GM12878 (cell line): ENCODE measurements around the gene FKBP15. TPM values are rescaled to one million over a fixed set of nuclear protein-coding genes. Genes with fewer than 3 reads are reported as not detected.

Experiments
- ATAC-seq: fragments of 200-7000 bp; cut with Tn5 transposase; 3 replicates; pipeline ENCODE4 v1.9.1; 2020; ENCODE audit warnings: mild to moderate bottlenecking, moderate library complexity
- BruUV-seq: library from RNA; stranded (reverse); fragments of 400-500 nt; replicated peaks from 2 replicates; lab custom pipeline; 2021; lab: Mats Ljungman, UMichigan
- CTCF ChIA-PET: fragments of 300-600 bp; sonication (Branson Sonifier 250); formaldehyde crosslinking; extraction: SDS; loops from one replicate; lab custom pipeline; 2021; ENCODE audit warnings: inconsistent platforms; lab: Yijun Ruan, JAX
- POLR2A ChIA-PET: fragments of 350-600 bp; formaldehyde crosslinking; extraction: SDS; loops from one replicate; lab custom pipeline; 2021; ENCODE audit warnings: inconsistent platforms; lab: Charles Lee
- RAD21 ChIA-PET: fragments of 300-600 bp; sonication (Branson Sonifier 250); formaldehyde crosslinking; loops from one replicate; lab custom pipeline; 2023; ENCODE audit warnings: antibody characterized with exemption; ENCODE audit not compliant: unreplicated experiment; lab: Charles Lee
- SMC1A ChIA-PET: fragments of 300-600 bp; sonication (Branson Sonifier 250); formaldehyde crosslinking; loops from one replicate; lab custom pipeline; 2023; ENCODE audit not compliant: unreplicated experiment, uncharacterized antibody; lab: Charles Lee
- DNase-seq: peaks from one replicate; pipeline ENCODE4 v3.0.0-alpha.2; 2011; ENCODE audit warnings: low read depth, low spot score
- FAIRE-seq: peaks from 3 replicates; lab custom pipeline; 2011; peaks lifted over from hg19 to GRCh38; lab: Jason Lieb, UNC
- H2AFZ ChIP-seq: 2 replicates; pipeline ENCODE4 v1.6.0; 2011; ENCODE audit warnings: low read depth, low read length, control low read depth; ENCODE audit not compliant: control insufficient read depth
- H3K27ac ChIP-seq: 2 replicates; pipeline ENCODE4 v1.5.1; 2011; ENCODE audit warnings: control low read depth; ENCODE audit not compliant: control insufficient read depth, insufficient read depth
- H3K27me3 ChIP-seq, 2 experiments: replicated peaks in 1 of 2; 2 replicates each; pipeline versions ENCODE4 v1.6.0 to v1.6.1; 2011; ENCODE audit warnings: low read length in 1 of 2; ENCODE audit not compliant: control insufficient read depth in 2 of 2, insufficient read depth in 2 of 2
- H3K36me3 ChIP-seq, 2 experiments: 2 replicates each; pipeline ENCODE4 v1.5.1; 2011; ENCODE audit warnings: low read length in 1 of 2; ENCODE audit not compliant: control insufficient read depth in 2 of 2, insufficient read depth in 2 of 2
- H3K4me1 ChIP-seq: 2 replicates; pipeline ENCODE4 v1.6.1; 2011; ENCODE audit warnings: mild to moderate bottlenecking, low read length, moderate library complexity, mixed read lengths; ENCODE audit not compliant: control insufficient read depth, insufficient read depth
- H3K4me2 ChIP-seq: 2 replicates; pipeline ENCODE4 v1.6.0; 2011; ENCODE audit warnings: control low read depth; ENCODE audit not compliant: control insufficient read depth, insufficient read depth
- H3K4me3 ChIP-seq: fragments of 200-600 bp; sonication (generic); 2 replicates; pipeline ENCODE4 v1.5.1; 2016
- H3K79me2 ChIP-seq: 2 replicates; pipeline ENCODE4 v1.6.0; 2011; ENCODE audit warnings: low read length; ENCODE audit not compliant: control insufficient read depth, insufficient read depth
- H3K9ac ChIP-seq: 2 replicates; pipeline ENCODE4 v1.8.0; 2011; ENCODE audit warnings: low read length, control low read depth, mixed read lengths; ENCODE audit not compliant: control insufficient read depth, insufficient read depth
- H3K9me3 ChIP-seq: replicated peaks from 3 replicates; pipeline ENCODE4 v1.5.1; 2011; ENCODE audit warnings: mild to moderate bottlenecking, low read length; ENCODE audit not compliant: control insufficient read depth, insufficient read depth
- H4K20me1 ChIP-seq: 2 replicates; pipeline ENCODE4 v1.6.0; 2011; ENCODE audit not compliant: control insufficient read depth, insufficient read depth
- CEBPB ChIP-seq, 2 experiments: fragments of 150-350 bp in 1 of 2; IDR thresholded peaks; 2 replicates each; pipeline ENCODE4 v1.6.1; 2012 to 2014; ENCODE audit warnings: low read depth in 2 of 2, low read length in 2 of 2, borderline replicate concordance in 1 of 2, inconsistent platforms in 1 of 2
- CHD4 ChIP-seq: fragments of 200-600 bp; sonication (generic); IDR thresholded peaks from 2 replicates; pipeline ENCODE4 v1.6.1; 2016; ENCODE audit warnings: mild to moderate bottlenecking
- E2F8 ChIP-seq: fragments of 450-650 bp; IDR thresholded peaks from 2 replicates; pipeline ENCODE4 v1.6.1; 2018; ENCODE audit warnings: mild to moderate bottlenecking, low read depth, moderate library complexity; ENCODE audit not compliant: partially characterized antibody
- GATAD2B ChIP-seq: fragments of 450-650 bp; conservative IDR thresholded peaks from 2 replicates; pipeline ENCODE4 v1.6.1; 2017; ENCODE audit warnings: low read depth, mild to moderate bottlenecking, moderate library complexity
- JUNB ChIP-seq: IDR thresholded peaks from 2 replicates; pipeline ENCODE4 v1.6.1; 2016; ENCODE audit warnings: antibody characterized with exemption, mild to moderate bottlenecking
- KAT2A ChIP-seq: conservative IDR thresholded peaks from 2 replicates; pipeline ENCODE4 v1.6.1; 2011; ENCODE audit warnings: low read depth, low read length; ENCODE audit not compliant: control insufficient read depth
- MAX ChIP-seq: IDR thresholded peaks from 2 replicates; pipeline ENCODE4 v1.6.1; 2012; ENCODE audit warnings: low read depth, low read length, improper control_type of control experiment
- MEF2B ChIP-seq: fragments of 450-650 bp; IDR thresholded peaks from 2 replicates; pipeline ENCODE4 v1.6.1; 2018; ENCODE audit warnings: mild to moderate bottlenecking, moderate library complexity; ENCODE audit not compliant: partially characterized antibody, poor library complexity, severe bottlenecking
- MLLT1 ChIP-seq: fragments of 450-650 bp; IDR thresholded peaks from 2 replicates; pipeline ENCODE4 v1.6.1; 2016; ENCODE audit warnings: mild to moderate bottlenecking
- MTA2 ChIP-seq: fragments of 450-650 bp; IDR thresholded peaks from 2 replicates; pipeline ENCODE4 v1.6.1; 2016; ENCODE audit warnings: low read depth, mild to moderate bottlenecking, moderate library complexity
- NR2C1 ChIP-seq: fragments of 450-650 bp; IDR thresholded peaks from 2 replicates; pipeline ENCODE4 v1.6.1; 2017; ENCODE audit warnings: antibody characterized with exemption, mild to moderate bottlenecking, moderate library complexity
- POLR2A ChIP-seq: IDR thresholded peaks from 2 replicates; pipeline ENCODE4 v1.6.1; 2011; ENCODE audit warnings: low read depth, mild to moderate bottlenecking, low read length
- RAD21 ChIP-seq: IDR thresholded peaks from 2 replicates; pipeline ENCODE4 v1.6.1; 2011; ENCODE audit warnings: mild to moderate bottlenecking, low read depth, low read length, moderate library complexity; ENCODE audit not compliant: insufficient read depth
- RELA ChIP-seq: fragments of 450-650 bp; IDR thresholded peaks from 2 replicates; pipeline ENCODE4 v1.8.0; 2014; ENCODE audit warnings: borderline replicate concordance; ENCODE audit not compliant: partially characterized antibody
- RFX5 ChIP-seq: IDR thresholded peaks from 2 replicates; pipeline ENCODE4 v1.6.1; 2011; ENCODE audit warnings: low read depth, low read length, improper control_type of control experiment
- SKIL ChIP-seq: fragments of 450-650 bp; IDR thresholded peaks from 2 replicates; pipeline ENCODE4 v1.6.1; 2017; ENCODE audit warnings: mild to moderate bottlenecking, low read depth, inconsistent platforms; ENCODE audit not compliant: poor library complexity, severe bottlenecking
- SPI1 ChIP-seq: IDR thresholded peaks from 2 replicates; pipeline ENCODE4 v1.6.1; 2011; ENCODE audit warnings: low read depth, mild to moderate bottlenecking, low read length, moderate library complexity, borderline replicate concordance; ENCODE audit not compliant: insufficient read depth
- TCF12 ChIP-seq: IDR thresholded peaks from 2 replicates; pipeline ENCODE4 v1.6.1; 2011; ENCODE audit warnings: low read depth, mild to moderate bottlenecking, low read length
- WGBS: methylation state at CpG from one replicate; pipeline ENCODE4 v1.1.6; 2016; ENCODE audit warnings: low lambda C conversion rate; ENCODE audit not compliant: insufficient replicate concordance, insufficient coverage; ENCODE audit errors: missing lambda C conversion rate; 5-methylcytosine and 5-hydroxymethylcytosine counted together
- in situ Hi-C: fragments of 300-500 bp; cut with MboI; formaldehyde crosslinking; loops from 9 replicates; pipeline ENCODE4 v1.14.3; 2018; ENCODE audit warnings: mixed read lengths
- intact Hi-C: fragments of 100-400 bp; cut with micrococcal nuclease; formaldehyde crosslinking; loops from one replicate; pipeline ENCODE4 v1.14.2; 2022; ENCODE audit not compliant: unreplicated experiment
- polyA plus RNA-seq, 11 experiments: library from polyadenylated mRNA; depleted of rRNA in 4 of 11; unstranded in 6 of 11; stranded (reverse) in 5 of 11; fragments of >200 nt; fragmentation: Nextera tagmentation in 4 of 11; fragmentation: Illumina TruSeq in 1 of 11; extraction: Ambion mirVana in 4 of 11; extraction: Trizol in 1 of 11; gene quantifications; 1 replicate in 1 of 11; 2 replicates in 10 of 11; pipeline versions ENCODE4 v1.2.1 to v1.2.3, GENCODE V29; 2011 to 2016; ENCODE audit warnings: inconsistent platforms in 2 of 11, missing spikeins in 2 of 11, low read depth in 1 of 11
- total RNA-seq, 4 experiments: library from RNA; depleted of rRNA in 3 of 4; stranded (reverse); fragments of >200 nt in 3 of 4; fragmentation: Illumina TruSeq in 1 of 4; extraction: Trizol in 1 of 4; gene quantifications; 2 replicates each; pipeline versions ENCODE4 v1.2.1 to v1.2.3, GENCODE V29; 2013 to 2021

FKBP15 gene
- total and polyA plus RNA-seq, 10 of the 15 experiments (the other 5 are each of a cell fraction or from before 2014, with no cell fraction given) = 5.0 to 53.4 (median 21.2) TPM

GRCh38 chr9:113215132-113215531 is 5.9 kb downstream of the FKBP15 start (continued):
- TF ChIP-seq E2F8 = no peak
- no peak for TF ChIP-seq SPI1
- TF ChIP-seq MLLT1 = no peak
- no peak for TF ChIP-seq CEBPB (IDR thresholded peaks at IDR 0.05; ENCODE audit: borderline replicate concordance in 1 of 2, low read depth in 2 of 2, low read length in 2 of 2)
- TF ChIP-seq RAD21 = 0 out of 2 replicates have a peak, but pooled peaks have one; percentile 11
- TF ChIP-seq NR2C1 = no peak
- no peak for TF ChIP-seq TCF12

GRCh38 chr9:113210815-113211214 is 10.3 kb downstream of the FKBP15 start:
- CTCF ChIA-PET = no interaction called here
- peaks cover 2 to 28% of the 10 kb centered on the region in 2 experiments; a peak in 2 of 4 replicates for H3K36me3 ChIP-seq
- no peaks in the 10 kb centered on the region for H3K27me3 ChIP-seq
- H3K4me2 ChIP-seq = no peak overlapping the region
- BruUV-seq = no TSS peak
- no peak for DNase-seq
- POLR2A ChIA-PET = no interaction called here
- H4K20me1 ChIP-seq = no peaks in the 10 kb centered on the region
- H3K4me3 ChIP-seq = no peak overlapping the region
- TF ChIP-seq KAT2A (no peak), MEF2B (no peak), RFX5 (no peak), JUNB (no peak), RELA (no peak), MAX (no peak), CHD4 (no peak), GATAD2B (no peak), SKIL (no peak), MTA2 (no peak), POLR2A (no peak)
- no peak; the same call in 2 of the 3 replicates for ATAC-seq
- intact Hi-C loops = loop anchor here (10.0 kb wide), 1 partner anchor 194 kb away; the partner anchor contains the start of gene ALAD
- H3K79me2 ChIP-seq = peaks cover 18% of the 10 kb centered on the region
- H3K4me1 ChIP-seq = peaks cover 4% of the 10 kb centered on the region
- H2AFZ ChIP-seq = no peak overlapping the region
- peaks cover 3% of the 10 kb centered on the region; the same call in 2 of the 3 replicates for H3K9me3 ChIP-seq
- peak; percentile 52 for FAIRE-seq
- in situ Hi-C loops = no loop called here
- H3K27ac ChIP-seq = no peak overlapping the region
- H3K9ac ChIP-seq = no peak overlapping the region
- SMC1A ChIA-PET = no interaction called here
- RAD21 ChIA-PET = no interaction called here
- 83% methylated on average over 10 of the region's 10 CpGs for WGBS
